Esophagus squamous epithelium (tissue), 4 donors: ENCODE measurements around the gene PDZD4.

Experiments
- POLR2A ChIP-seq, 4 donors: fragments of 450-650 bp; IDR thresholded peaks; one replicate each; pipeline ENCODE4 v1.6.1; 2017; ENCODE audit warnings: antibody characterized with exemption in 4 of 4, mild to moderate bottlenecking in 4 of 4, moderate library complexity in 3 of 4
- TF ChIP-seq, protein P1 (sequence below), 6 experiments: fragments of 450-650 bp in 4 of 6; fragments of 200-600 bp in 2 of 6; sonication (generic) in 2 of 6; IDR thresholded peaks; one replicate each; pipeline ENCODE4 v1.5.1; 2016 to 2019; ENCODE audit warnings: antibody characterized with exemption in 6 of 6, mild to moderate bottlenecking in 4 of 6, moderate library complexity in 4 of 6

GRCh38 chrX:153773741-153774575 is 56.4 kb downstream of the PDZD4 start:
- TF ChIP-seq, protein P1, sequence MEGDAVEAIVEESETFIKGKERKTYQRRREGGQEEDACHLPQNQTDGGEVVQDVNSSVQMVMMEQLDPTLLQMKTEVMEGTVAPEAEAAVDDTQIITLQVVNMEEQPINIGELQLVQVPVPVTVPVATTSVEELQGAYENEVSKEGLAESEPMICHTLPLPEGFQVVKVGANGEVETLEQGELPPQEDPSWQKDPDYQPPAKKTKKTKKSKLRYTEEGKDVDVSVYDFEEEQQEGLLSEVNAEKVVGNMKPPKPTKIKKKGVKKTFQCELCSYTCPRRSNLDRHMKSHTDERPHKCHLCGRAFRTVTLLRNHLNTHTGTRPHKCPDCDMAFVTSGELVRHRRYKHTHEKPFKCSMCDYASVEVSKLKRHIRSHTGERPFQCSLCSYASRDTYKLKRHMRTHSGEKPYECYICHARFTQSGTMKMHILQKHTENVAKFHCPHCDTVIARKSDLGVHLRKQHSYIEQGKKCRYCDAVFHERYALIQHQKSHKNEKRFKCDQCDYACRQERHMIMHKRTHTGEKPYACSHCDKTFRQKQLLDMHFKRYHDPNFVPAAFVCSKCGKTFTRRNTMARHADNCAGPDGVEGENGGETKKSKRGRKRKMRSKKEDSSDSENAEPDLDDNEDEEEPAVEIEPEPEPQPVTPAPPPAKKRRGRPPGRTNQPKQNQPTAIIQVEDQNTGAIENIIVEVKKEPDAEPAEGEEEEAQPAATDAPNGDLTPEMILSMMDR (IDR thresholded peaks at IDR 0.05): no peak
- no peak for TF ChIP-seq POLR2A (IDR thresholded peaks at IDR 0.05)
